GM12878 (cell line): ENCODE measurements around the gene C3. TPM values are rescaled to one million over a fixed set of nuclear protein-coding genes. Genes with fewer than 3 reads are reported as not detected.

Source experiments
- ATAC-seq: fragments of 200-7000 bp; cut with Tn5 transposase; 3 replicates; pipeline ENCODE4 v1.9.1; 2020; ENCODE audit warnings: mild to moderate bottlenecking, moderate library complexity
- BruUV-seq: library from RNA; stranded (reverse); fragments of 400-500 nt; replicated peaks from 2 replicates; lab custom pipeline; 2021; lab: Mats Ljungman, UMichigan
- CTCF ChIA-PET: fragments of 300-600 bp; sonication (Branson Sonifier 250); formaldehyde crosslinking; extraction: SDS; loops from one replicate; lab custom pipeline; 2021; ENCODE audit warnings: inconsistent platforms; lab: Yijun Ruan, JAX
- POLR2A ChIA-PET: fragments of 350-600 bp; formaldehyde crosslinking; extraction: SDS; loops from one replicate; lab custom pipeline; 2021; ENCODE audit warnings: inconsistent platforms; lab: Charles Lee
- RAD21 ChIA-PET: fragments of 300-600 bp; sonication (Branson Sonifier 250); formaldehyde crosslinking; loops from one replicate; lab custom pipeline; 2023; ENCODE audit warnings: antibody characterized with exemption; ENCODE audit not compliant: unreplicated experiment; lab: Charles Lee
- SMC1A ChIA-PET: fragments of 300-600 bp; sonication (Branson Sonifier 250); formaldehyde crosslinking; loops from one replicate; lab custom pipeline; 2023; ENCODE audit not compliant: unreplicated experiment, uncharacterized antibody; lab: Charles Lee
- DNase-seq: peaks from one replicate; pipeline ENCODE4 v3.0.0-alpha.2; 2011; ENCODE audit warnings: low read depth, low spot score
- FAIRE-seq: peaks from 3 replicates; lab custom pipeline; 2011; peaks lifted over from hg19 to GRCh38; lab: Jason Lieb, UNC
- H2AFZ ChIP-seq: 2 replicates; pipeline ENCODE4 v1.6.0; 2011; ENCODE audit warnings: low read depth, low read length, control low read depth; ENCODE audit not compliant: control insufficient read depth
- H3K27ac ChIP-seq: 2 replicates; pipeline ENCODE4 v1.5.1; 2011; ENCODE audit warnings: control low read depth; ENCODE audit not compliant: control insufficient read depth, insufficient read depth
- H3K27me3 ChIP-seq, 2 experiments: replicated peaks in 1 of 2; 2 replicates each; pipeline versions ENCODE4 v1.6.0 to v1.6.1; 2011; ENCODE audit warnings: low read length in 1 of 2; ENCODE audit not compliant: control insufficient read depth in 2 of 2, insufficient read depth in 2 of 2
- H3K36me3 ChIP-seq, 2 experiments: 2 replicates each; pipeline ENCODE4 v1.5.1; 2011; ENCODE audit warnings: low read length in 1 of 2; ENCODE audit not compliant: control insufficient read depth in 2 of 2, insufficient read depth in 2 of 2
- H3K4me1 ChIP-seq: 2 replicates; pipeline ENCODE4 v1.6.1; 2011; ENCODE audit warnings: mild to moderate bottlenecking, low read length, moderate library complexity, mixed read lengths; ENCODE audit not compliant: control insufficient read depth, insufficient read depth
- H3K4me2 ChIP-seq: 2 replicates; pipeline ENCODE4 v1.6.0; 2011; ENCODE audit warnings: control low read depth; ENCODE audit not compliant: control insufficient read depth, insufficient read depth
- H3K4me3 ChIP-seq: fragments of 200-600 bp; sonication (generic); 2 replicates; pipeline ENCODE4 v1.5.1; 2016
- H3K79me2 ChIP-seq: 2 replicates; pipeline ENCODE4 v1.6.0; 2011; ENCODE audit warnings: low read length; ENCODE audit not compliant: control insufficient read depth, insufficient read depth
- H3K9ac ChIP-seq: 2 replicates; pipeline ENCODE4 v1.8.0; 2011; ENCODE audit warnings: low read length, control low read depth, mixed read lengths; ENCODE audit not compliant: control insufficient read depth, insufficient read depth
- H3K9me3 ChIP-seq: replicated peaks from 3 replicates; pipeline ENCODE4 v1.5.1; 2011; ENCODE audit warnings: mild to moderate bottlenecking, low read length; ENCODE audit not compliant: control insufficient read depth, insufficient read depth
- H4K20me1 ChIP-seq: 2 replicates; pipeline ENCODE4 v1.6.0; 2011; ENCODE audit not compliant: control insufficient read depth, insufficient read depth
- GATAD2B ChIP-seq: fragments of 450-650 bp; conservative IDR thresholded peaks from 2 replicates; pipeline ENCODE4 v1.6.1; 2017; ENCODE audit warnings: low read depth, mild to moderate bottlenecking, moderate library complexity
- MEF2B ChIP-seq: fragments of 450-650 bp; IDR thresholded peaks from 2 replicates; pipeline ENCODE4 v1.6.1; 2018; ENCODE audit warnings: mild to moderate bottlenecking, moderate library complexity; ENCODE audit not compliant: partially characterized antibody, poor library complexity, severe bottlenecking
- MXI1 ChIP-seq: fragments of 150-350 bp; IDR thresholded peaks from 2 replicates; pipeline ENCODE4 v1.6.1; 2011; ENCODE audit warnings: low read depth, mild to moderate bottlenecking, inconsistent platforms, low read length, improper control_type of control experiment
- NFYA ChIP-seq: IDR thresholded peaks from 2 replicates; pipeline ENCODE4 v1.6.1; 2011; ENCODE audit warnings: low read depth, mild to moderate bottlenecking, low read length, improper control_type of control experiment, borderline replicate concordance
- NR2C1 ChIP-seq: fragments of 450-650 bp; IDR thresholded peaks from 2 replicates; pipeline ENCODE4 v1.6.1; 2017; ENCODE audit warnings: antibody characterized with exemption, mild to moderate bottlenecking, moderate library complexity
- PAX8 ChIP-seq: fragments of 450-650 bp; IDR thresholded peaks from 2 replicates; pipeline ENCODE4 v1.6.1; 2017; ENCODE audit warnings: mild to moderate bottlenecking, moderate library complexity
- POLR2A ChIP-seq: IDR thresholded peaks from 2 replicates; pipeline ENCODE4 v1.6.1; 2011; ENCODE audit warnings: low read depth, mild to moderate bottlenecking, low read length
- RELA ChIP-seq: fragments of 450-650 bp; IDR thresholded peaks from 2 replicates; pipeline ENCODE4 v1.8.0; 2014; ENCODE audit warnings: borderline replicate concordance; ENCODE audit not compliant: partially characterized antibody
- RUNX3 ChIP-seq: IDR thresholded peaks from 2 replicates; pipeline ENCODE4 v1.6.1; 2012; ENCODE audit warnings: low read length, inconsistent platforms
- SMAD1 ChIP-seq: fragments of 450-650 bp; IDR thresholded peaks from 2 replicates; pipeline ENCODE4 v1.6.1; 2018; ENCODE audit warnings: mild to moderate bottlenecking, low read depth; ENCODE audit not compliant: partially characterized antibody
- SMC3 ChIP-seq: IDR thresholded peaks from 2 replicates; pipeline ENCODE4 v1.6.1; 2011; ENCODE audit warnings: low read length, improper control_type of control experiment, borderline replicate concordance
- YBX1 ChIP-seq: fragments of 450-650 bp; IDR thresholded peaks from 2 replicates; pipeline ENCODE4 v1.6.1; 2016; ENCODE audit warnings: antibody characterized with exemption
- WGBS: methylation state at CpG from one replicate; pipeline ENCODE4 v1.1.6; 2016; ENCODE audit warnings: low lambda C conversion rate; ENCODE audit not compliant: insufficient replicate concordance, insufficient coverage; ENCODE audit errors: missing lambda C conversion rate; 5-methylcytosine and 5-hydroxymethylcytosine counted together
- in situ Hi-C: fragments of 300-500 bp; cut with MboI; formaldehyde crosslinking; loops from 9 replicates; pipeline ENCODE4 v1.14.3; 2018; ENCODE audit warnings: mixed read lengths
- intact Hi-C: fragments of 100-400 bp; cut with micrococcal nuclease; formaldehyde crosslinking; loops from one replicate; pipeline ENCODE4 v1.14.2; 2022; ENCODE audit not compliant: unreplicated experiment
- polyA plus RNA-seq, 11 experiments: library from polyadenylated mRNA; depleted of rRNA in 4 of 11; unstranded in 6 of 11; stranded (reverse) in 5 of 11; fragments of >200 nt; fragmentation: Nextera tagmentation in 4 of 11; fragmentation: Illumina TruSeq in 1 of 11; extraction: Ambion mirVana in 4 of 11; extraction: Trizol in 1 of 11; gene quantifications; 1 replicate in 1 of 11; 2 replicates in 10 of 11; pipeline versions ENCODE4 v1.2.1 to v1.2.3, GENCODE V29; 2011 to 2016; ENCODE audit warnings: inconsistent platforms in 2 of 11, missing spikeins in 2 of 11, low read depth in 1 of 11
- total RNA-seq, 4 experiments: library from RNA; depleted of rRNA in 3 of 4; stranded (reverse); fragments of >200 nt in 3 of 4; fragmentation: Illumina TruSeq in 1 of 4; extraction: Trizol in 1 of 4; gene quantifications; 2 replicates each; pipeline versions ENCODE4 v1.2.1 to v1.2.3, GENCODE V29; 2013 to 2021
- TF ChIP-seq, protein P1 (sequence below): fragments of 450-650 bp; IDR thresholded peaks from 2 replicates; pipeline ENCODE4 v1.6.1; 2017; ENCODE audit warnings: mild to moderate bottlenecking
- TF ChIP-seq, protein P2 (sequence below): IDR thresholded peaks from 2 replicates; pipeline ENCODE4 v1.6.1; 2012; ENCODE audit warnings: low read depth, low read length, improper control_type of control experiment
- TF ChIP-seq, protein P3 (sequence below): fragments of 450-650 bp; IDR thresholded peaks from 2 replicates; pipeline ENCODE4 v1.6.1; 2014; ENCODE audit warnings: mild to moderate bottlenecking
- TF ChIP-seq, protein P4 (sequence below): IDR thresholded peaks from 2 replicates; pipeline ENCODE4 v1.6.1; 2012; ENCODE audit warnings: mild to moderate bottlenecking, low read depth, low read length

The C3 gene
- total and polyA plus RNA-seq, 10 of the 15 experiments (the other 5 are each of a cell fraction or from before 2014, with no cell fraction given): 0.20 to 6.7 (median 0.72) TPM

DNA sequence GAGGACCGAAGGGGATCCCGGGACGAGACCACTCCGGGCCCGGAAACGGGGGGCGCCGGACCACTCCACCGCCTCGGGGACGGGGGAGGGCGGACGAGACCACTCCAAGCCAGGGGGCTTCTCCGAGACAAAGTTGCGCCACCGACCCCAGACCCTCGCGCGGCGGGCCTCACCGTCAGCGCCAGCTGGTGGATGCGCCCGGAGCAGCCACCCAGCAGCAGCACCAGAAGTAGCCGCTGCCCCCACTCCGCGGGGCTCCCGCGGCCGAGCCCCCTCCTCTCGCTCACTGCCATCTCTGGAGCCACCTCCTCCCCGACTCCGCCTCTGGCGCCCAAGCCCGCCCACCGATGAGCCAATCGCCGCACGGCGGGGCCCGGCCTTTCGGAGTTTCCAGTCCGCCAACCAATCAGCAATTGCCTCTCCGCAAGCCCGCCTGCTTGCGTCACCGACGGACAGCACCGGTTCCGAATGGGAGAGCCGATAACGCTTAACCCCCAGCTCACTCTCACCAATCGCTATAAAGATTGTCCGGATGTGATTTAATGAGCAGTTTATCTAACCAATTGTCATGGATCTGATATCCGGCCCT is 16.9 kb upstream of the C3 start, which contains the start of gene GPR108:
GPR108 (minus strand) TSS at position 297 of the 589 bp plus-strand sequence; CDS start at position 293, 4 bp downstream.
- no peaks in the 10 kb centered on the region for H3K27me3 ChIP-seq
- intact Hi-C loops (loop anchor here (2.0 kb wide), 3 partner anchors 63 to 147 kb away; partner anchors contain the start of genes CD70 and TNFSF14), in situ Hi-C loops (loop anchor here (5.0 kb wide), 2 partner anchors 125 to 220 kb away; no protein-coding TSS in a partner anchor)
- H3K79me2 ChIP-seq: peaks cover 41% of the 10 kb centered on the region
- POLR2A ChIA-PET: interaction anchor here (0.5 to 4.0 kb wide), 15 partner anchors 9 to 457 kb away, joined by 3 to 25 read pairs (median 4); partner anchors contain the start of genes C3, SH2D3A, TNFSF14 and VAV1
- no peaks in the 10 kb centered on the region for H3K9me3 ChIP-seq
- under 1% methylated on average over 50 of the region's 55 CpGs for WGBS
- peak within 1 kb of the TSS; percentile 100 for H3K4me2 ChIP-seq
- CTCF ChIA-PET: interaction anchor here (0.6 to 5.5 kb wide), 28 partner anchors 8 to 612 kb away, joined by 3 to 104 read pairs (median 7); partner anchors contain the start of genes C3, SH2D3A and VAV1
- SMC1A ChIA-PET: interaction anchor here (0.6 to 4.0 kb wide), 19 partner anchors 9 to 279 kb away, joined by 3 to 55 read pairs (median 8); partner anchors contain the start of genes TNFSF14 and VAV1
- FAIRE-seq (peak; percentile 100), DNase-seq (peak; percentile 100), ATAC-seq (peak; percentile 82)
- BruUV-seq: no TSS peak
- peak within 1 kb of the TSS; percentile 96 for H3K9ac ChIP-seq
- peaks cover 30% of the 10 kb centered on the region for H3K4me1 ChIP-seq
- peak within 1 kb of the TSS; percentile 100 for H3K4me3 ChIP-seq
- peak within 1 kb of the TSS; percentile 90 for H2AFZ ChIP-seq
- no peaks in the 10 kb centered on the region for H4K20me1 ChIP-seq
- H3K36me3 ChIP-seq: no peaks in the 10 kb centered on the region; a peak in 2 of 4 replicates
- RAD21 ChIA-PET: interaction anchor here (0.5 to 5.1 kb wide), 28 partner anchors 9 to 278 kb away, joined by 3 to 76 read pairs (median 6); partner anchors contain the start of genes DENND1C, SLC25A23, TNFSF14 and VAV1
- H3K27ac ChIP-seq: peak within 1 kb of the TSS; percentile 92
- TF ChIP-seq, protein P1, sequence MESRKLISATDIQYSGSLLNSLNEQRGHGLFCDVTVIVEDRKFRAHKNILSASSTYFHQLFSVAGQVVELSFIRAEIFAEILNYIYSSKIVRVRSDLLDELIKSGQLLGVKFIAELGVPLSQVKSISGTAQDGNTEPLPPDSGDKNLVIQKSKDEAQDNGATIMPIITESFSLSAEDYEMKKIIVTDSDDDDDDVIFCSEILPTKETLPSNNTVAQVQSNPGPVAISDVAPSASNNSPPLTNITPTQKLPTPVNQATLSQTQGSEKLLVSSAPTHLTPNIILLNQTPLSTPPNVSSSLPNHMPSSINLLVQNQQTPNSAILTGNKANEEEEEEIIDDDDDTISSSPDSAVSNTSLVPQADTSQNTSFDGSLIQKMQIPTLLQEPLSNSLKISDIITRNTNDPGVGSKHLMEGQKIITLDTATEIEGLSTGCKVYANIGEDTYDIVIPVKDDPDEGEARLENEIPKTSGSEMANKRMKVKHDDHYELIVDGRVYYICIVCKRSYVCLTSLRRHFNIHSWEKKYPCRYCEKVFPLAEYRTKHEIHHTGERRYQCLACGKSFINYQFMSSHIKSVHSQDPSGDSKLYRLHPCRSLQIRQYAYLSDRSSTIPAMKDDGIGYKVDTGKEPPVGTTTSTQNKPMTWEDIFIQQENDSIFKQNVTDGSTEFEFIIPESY: no peak
- peak; percentile 94 for TF ChIP-seq GATAD2B
- peak; percentile 66 for TF ChIP-seq POLR2A
- TF ChIP-seq, protein P2, sequence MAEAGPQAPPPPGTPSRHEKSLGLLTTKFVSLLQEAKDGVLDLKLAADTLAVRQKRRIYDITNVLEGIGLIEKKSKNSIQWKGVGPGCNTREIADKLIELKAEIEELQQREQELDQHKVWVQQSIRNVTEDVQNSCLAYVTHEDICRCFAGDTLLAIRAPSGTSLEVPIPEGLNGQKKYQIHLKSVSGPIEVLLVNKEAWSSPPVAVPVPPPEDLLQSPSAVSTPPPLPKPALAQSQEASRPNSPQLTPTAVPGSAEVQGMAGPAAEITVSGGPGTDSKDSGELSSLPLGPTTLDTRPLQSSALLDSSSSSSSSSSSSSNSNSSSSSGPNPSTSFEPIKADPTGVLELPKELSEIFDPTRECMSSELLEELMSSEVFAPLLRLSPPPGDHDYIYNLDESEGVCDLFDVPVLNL: no peak
- TF ChIP-seq SMAD1: no peak
- peak; percentile 41; the same call in 1 of the 2 replicates for TF ChIP-seq RUNX3
- TF ChIP-seq MEF2B: peak; percentile 12
- TF ChIP-seq, protein P3, sequence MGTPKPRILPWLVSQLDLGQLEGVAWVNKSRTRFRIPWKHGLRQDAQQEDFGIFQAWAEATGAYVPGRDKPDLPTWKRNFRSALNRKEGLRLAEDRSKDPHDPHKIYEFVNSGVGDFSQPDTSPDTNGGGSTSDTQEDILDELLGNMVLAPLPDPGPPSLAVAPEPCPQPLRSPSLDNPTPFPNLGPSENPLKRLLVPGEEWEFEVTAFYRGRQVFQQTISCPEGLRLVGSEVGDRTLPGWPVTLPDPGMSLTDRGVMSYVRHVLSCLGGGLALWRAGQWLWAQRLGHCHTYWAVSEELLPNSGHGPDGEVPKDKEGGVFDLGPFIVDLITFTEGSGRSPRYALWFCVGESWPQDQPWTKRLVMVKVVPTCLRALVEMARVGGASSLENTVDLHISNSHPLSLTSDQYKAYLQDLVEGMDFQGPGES: peak; percentile 99
- peak; percentile 89 for TF ChIP-seq RELA
- peak; percentile 16; the same call in 1 of the 2 replicates for TF ChIP-seq MXI1
- no peak for TF ChIP-seq SMC3
- TF ChIP-seq NR2C1: peak; percentile 85
- TF ChIP-seq, protein P4, sequence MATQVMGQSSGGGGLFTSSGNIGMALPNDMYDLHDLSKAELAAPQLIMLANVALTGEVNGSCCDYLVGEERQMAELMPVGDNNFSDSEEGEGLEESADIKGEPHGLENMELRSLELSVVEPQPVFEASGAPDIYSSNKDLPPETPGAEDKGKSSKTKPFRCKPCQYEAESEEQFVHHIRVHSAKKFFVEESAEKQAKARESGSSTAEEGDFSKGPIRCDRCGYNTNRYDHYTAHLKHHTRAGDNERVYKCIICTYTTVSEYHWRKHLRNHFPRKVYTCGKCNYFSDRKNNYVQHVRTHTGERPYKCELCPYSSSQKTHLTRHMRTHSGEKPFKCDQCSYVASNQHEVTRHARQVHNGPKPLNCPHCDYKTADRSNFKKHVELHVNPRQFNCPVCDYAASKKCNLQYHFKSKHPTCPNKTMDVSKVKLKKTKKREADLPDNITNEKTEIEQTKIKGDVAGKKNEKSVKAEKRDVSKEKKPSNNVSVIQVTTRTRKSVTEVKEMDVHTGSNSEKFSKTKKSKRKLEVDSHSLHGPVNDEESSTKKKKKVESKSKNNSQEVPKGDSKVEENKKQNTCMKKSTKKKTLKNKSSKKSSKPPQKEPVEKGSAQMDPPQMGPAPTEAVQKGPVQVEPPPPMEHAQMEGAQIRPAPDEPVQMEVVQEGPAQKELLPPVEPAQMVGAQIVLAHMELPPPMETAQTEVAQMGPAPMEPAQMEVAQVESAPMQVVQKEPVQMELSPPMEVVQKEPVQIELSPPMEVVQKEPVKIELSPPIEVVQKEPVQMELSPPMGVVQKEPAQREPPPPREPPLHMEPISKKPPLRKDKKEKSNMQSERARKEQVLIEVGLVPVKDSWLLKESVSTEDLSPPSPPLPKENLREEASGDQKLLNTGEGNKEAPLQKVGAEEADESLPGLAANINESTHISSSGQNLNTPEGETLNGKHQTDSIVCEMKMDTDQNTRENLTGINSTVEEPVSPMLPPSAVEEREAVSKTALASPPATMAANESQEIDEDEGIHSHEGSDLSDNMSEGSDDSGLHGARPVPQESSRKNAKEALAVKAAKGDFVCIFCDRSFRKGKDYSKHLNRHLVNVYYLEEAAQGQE: no peak
- no peak for TF ChIP-seq PAX8
- TF ChIP-seq YBX1: no peak
- TF ChIP-seq NFYA: peak; percentile 87
